Measurements from ENCODE around the gene ATRX.

GRCh38 chrX:77658886-77659285 is 127.1 kb downstream of the ATRX start:
- TF ChIP-seq FOXA1 (IDR thresholded peaks at IDR 0.05) (no peak), FOXM1 (IDR thresholded peaks at IDR 0.05; ENCODE audit: borderline replicate concordance) (no peak), TARDBP (IDR thresholded peaks at IDR 0.05) (no peak), ELF4 (IDR thresholded peaks at IDR 0.05) (no peak), SUZ12 (IDR thresholded peaks at IDR 0.05) (no peak), SP1 (IDR thresholded peaks at IDR 0.05) (no peak), HDGF (IDR thresholded peaks at IDR 0.05; ENCODE audit: borderline replicate concordance) (no peak), BHLHE40 (IDR thresholded peaks at IDR 0.05; ENCODE audit: borderline replicate concordance) (no peak)

All from HEK293T (cell line).